GOT3 (cell line): ENCODE measurements around the gene CFAP90.

ENCODE experiments used
- DNase-seq: peaks from one replicate; lab custom pipeline; 2025; ENCODE audit warnings: mixed read lengths; lab: John Stamatoyannopoulos, UW

The CFAP90 gene

DNA sequence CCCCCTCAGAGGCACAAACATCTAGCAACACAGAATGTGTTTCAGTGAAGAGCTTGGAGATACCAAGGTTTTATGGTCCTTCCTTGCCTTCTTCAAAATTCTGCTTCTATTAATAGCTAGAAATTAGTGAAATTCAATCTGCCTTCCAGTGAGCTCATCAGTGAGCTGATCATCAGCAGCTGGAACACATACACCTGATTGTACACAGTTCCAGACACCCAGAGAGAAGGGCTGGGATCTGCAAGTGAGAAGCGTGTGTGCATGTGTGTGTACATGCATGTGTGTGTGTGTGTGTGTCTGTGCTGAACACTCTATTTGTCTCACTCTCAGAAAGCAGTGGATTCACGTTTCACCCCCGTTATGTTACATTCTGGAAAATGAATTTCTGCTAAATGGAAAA is 28.5 kb downstream of the CFAP90 start:
- no peak for DNase-seq

DNA sequence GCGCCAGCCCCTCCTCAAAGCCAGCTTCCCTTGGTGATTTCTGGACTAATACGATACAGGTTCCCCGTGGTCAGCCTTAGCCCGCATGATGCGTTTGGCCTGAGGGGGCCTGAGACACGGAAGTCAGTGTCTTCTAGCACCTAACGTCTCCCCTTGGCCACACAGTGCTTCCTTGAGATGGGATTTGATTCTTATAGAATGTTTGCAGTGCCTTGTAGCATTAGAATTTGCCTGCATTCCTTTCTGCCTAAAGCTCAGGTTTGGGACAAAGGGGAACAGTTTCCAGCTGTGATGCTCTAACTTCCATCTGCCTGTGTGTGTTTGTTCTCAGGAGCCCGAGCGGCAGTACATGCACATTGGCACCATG is 34.4 kb downstream of the CFAP90 start:
- DNase-seq, result no peak

DNA sequence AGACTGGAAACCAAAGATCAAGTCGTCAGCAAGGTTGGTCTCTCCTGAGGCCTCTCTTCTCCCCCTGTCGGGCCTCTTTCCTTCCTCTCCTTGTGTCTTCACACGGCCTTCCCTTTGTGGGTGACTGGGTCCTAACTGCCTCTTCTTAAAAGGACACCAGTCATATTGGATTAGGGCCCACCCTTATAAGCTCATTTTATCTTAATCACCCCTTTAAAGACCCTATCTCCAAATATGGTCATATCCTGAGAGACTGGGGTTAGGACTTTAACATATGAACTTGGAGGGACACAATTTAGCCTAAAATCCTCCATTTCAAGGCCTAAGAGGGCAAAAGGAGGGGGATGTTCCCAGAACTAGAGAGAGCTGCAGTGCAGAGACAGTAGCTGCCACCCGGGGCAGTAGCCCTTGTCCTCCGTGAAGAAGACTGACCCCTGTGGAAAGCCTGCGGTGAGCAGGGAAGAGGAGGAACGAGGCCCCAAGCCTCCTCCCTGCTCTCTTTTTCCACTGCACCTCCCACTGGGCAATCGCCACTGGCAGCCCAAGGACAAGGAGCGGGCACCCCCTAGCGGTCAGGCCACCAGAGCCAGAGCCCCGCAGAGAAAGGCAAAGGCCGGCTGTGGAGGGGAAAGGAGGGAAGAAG is 34.9 kb downstream of the CFAP90 start:
- peak; percentile 11 for DNase-seq

DNA sequence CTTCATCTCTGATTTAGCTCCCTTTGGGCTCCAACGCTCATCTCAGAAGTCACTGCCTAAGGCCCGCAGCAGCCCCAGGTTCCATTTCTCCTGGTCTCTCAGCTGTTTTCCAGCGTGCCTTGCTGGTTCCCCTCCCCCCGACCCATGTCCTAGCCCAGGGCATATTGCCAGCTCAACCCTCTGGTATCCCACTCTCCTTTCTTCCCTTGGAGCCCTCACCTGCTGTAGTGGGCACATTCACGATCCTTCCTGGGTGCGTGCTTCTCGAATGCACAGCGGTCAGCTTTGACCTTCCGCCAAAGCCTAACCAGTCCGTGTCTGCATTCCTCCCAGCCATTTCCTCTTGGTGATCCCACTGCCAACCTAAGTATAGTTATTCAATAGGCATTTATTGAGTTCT is 36.1 kb downstream of the CFAP90 start:
- DNase-seq, result no peak

- DNase-seq, result no peak
Measured at GRCh38 chr5:7813576-7813975, 37.4 kb downstream of the CFAP90 start.

DNA sequence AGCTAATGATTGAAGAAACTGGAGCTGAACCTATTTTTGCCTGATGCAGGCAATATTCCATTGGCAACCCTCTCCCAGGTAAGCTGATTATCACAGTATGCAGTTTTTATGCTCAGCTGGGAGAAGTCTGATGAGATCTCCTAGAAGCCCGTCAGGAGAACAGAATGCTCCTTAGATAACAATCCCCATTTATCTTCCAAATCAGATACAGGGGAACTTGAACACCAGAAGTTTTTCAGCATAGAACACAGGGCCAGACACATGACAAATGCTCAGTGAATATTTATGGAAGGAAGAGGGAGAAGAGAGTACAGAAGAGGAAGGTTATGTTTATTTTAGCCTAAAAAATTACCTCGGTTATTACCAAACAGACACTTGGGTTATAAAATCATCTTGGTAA is 37.9 kb downstream of the CFAP90 start:
- no peak for DNase-seq

DNA sequence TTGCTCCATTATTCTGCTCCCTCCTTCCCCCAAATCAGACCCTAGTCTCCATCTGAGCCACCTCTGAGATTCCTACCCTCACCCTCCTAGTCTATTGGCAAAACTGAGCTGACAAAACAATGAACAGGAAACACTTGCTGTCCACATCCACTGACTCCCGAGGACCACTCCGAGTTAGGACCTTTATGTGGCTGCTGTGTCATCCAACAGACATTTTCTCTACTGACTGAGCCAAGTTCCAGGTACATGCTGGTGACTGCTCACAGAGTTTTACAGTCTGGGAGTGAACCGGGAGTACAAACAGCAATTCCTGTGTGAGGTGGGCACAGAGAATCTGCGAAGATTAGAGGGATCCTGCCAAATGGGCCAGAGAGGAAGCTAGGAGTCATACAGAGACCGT is 39.2 kb downstream of the CFAP90 start:
- no peak for DNase-seq

DNA sequence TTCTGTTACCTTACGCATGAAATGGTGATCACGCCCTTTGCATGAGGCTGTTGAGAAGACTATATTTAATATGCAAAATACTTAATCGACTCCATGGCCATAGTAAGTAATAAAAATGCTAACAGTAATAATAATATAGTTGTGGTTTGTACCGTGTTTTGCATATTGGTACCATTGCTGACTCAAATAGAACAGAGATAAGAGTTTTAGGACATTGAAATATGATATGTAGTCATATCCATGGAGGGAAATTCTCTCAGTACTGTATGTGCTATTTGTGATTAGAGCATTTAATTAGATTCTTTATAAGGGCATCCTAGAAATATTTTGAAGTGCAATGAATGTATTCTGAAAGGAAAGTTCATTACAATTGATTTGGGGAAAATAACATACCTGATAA is 41.9 kb downstream of the CFAP90 start:
- DNase-seq, result no peak

DNA sequence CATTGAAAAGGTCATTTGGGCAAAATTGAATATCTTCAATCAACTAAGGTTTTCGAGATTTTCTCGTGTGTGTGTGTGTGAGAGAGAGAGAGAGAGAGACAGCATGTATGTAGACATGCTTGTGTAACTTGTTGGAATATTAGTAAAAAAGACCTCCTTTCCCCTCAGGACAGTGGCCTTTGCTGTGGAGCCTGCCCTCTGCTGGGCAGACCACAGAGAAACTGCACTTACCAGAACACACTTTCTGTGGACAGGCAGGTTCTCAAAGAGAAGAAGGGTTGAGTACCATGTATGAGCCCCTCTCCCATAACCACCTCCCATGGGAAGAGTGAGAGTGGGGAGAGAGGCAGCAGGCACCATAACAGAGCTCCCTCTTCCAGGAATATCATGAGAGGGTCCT is 45.6 kb downstream of the CFAP90 start:
- no peak for DNase-seq

- DNase-seq, result no peak
Measured at GRCh38 chr5:7803937-7804336, 47.0 kb downstream of the CFAP90 start.

DNA sequence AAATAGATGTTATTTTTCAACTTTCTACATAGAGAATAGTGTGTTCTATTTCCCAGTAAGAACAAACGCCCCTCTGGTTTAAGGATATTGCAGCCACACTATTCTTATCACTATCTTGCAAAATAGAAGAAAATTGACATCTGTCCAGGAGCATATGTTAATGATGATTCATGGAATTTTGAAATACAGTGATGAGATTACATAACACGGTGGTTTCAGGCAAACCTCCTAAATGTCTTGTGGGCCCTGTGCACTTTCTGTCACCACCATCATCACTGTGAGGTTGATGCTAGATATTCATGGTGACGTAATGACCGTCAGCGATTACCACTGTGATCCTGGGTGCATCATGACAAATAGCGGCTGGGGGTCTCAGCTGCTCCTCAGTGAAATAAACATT is 48.1 kb downstream of the CFAP90 start:
- DNase-seq, result no peak

- no peak for DNase-seq
Measured at GRCh38 chr5:7801891-7802614, 48.9 kb downstream of the CFAP90 start.

GRCh38 chr5:7795306-7795705 is 55.6 kb downstream of the CFAP90 start:
- no peak for DNase-seq

DNA sequence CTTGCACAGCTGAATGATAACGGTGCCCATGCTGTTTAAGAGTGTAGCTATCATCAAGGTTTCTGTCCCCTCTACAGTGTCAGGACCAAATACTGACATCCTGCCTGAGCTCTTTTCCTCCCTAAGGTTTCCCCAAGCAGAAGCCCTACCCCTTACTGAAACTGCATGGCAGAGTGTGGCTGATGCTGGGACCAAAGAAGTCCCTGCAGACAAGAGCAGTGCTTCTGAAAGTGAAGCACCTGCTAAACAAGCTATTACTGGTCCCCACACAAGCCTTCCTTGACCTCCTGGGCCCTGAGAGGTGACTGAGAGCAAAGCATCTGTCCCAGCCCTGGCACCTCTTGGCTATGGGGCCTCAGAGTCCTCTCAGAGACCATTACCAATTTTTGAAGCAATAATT is 56.1 kb downstream of the CFAP90 start:
- no peak for DNase-seq

DNA sequence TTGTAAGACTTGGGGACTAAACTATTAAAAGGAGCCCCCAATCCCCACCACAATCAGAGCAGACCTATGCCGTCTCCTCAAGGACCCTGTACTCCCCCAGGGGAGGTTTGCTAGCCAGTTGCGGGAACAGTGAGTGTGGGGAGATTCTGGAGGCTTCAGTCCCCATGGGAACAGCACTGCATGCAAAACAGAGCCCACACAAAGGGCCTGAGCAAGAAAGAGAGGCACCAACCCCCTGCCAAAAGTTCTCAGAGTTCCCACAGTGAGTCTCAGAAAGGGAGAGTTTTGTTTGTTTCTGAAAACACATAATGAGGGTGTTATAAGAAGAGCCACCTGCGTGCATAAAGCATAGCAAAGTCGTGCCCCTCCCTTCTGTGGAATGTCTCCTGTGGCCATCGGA is 56.6 kb downstream of the CFAP90 start:
- no peak for DNase-seq

DNA sequence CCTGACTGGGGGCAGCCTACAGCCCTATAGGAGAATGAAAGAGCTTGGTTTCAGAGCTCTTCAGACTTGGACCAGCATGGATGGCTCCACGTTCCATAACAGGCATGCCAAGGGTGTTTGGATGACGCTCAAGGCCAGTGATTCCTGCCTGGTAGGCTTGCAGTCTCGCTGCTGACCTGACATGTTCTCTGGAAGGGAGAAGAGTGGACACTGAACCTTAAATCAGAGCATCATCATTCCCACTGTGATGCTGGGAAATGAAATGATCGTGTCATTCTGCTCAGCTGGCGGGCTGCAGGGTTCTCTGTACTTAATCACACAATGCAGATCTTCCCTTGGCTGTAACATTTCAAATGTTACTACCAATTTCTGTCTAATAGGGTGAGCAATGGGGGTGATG is 57.0 kb downstream of the CFAP90 start:
- no peak for DNase-seq

- DNase-seq, result no peak
Measured at GRCh38 chr5:7789567-7789966, 61.4 kb downstream of the CFAP90 start.

DNA sequence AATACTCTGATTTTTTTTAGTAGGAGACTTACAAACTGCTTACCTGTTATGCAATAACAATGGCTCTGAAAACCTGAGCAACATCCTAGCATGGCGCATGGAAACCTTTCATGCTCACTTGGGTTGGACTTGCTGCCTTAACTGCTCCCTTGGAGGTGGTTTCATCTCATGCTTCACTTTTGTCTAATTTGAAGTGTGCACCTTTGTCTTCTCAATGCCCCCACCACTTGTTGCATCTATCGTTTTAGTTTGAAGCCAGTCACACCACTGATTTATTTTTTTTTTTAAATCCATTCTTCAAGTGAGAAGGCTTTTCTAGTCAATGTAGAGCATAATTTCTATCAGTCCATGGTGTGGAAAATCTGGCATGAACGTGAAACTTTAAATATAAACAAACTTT is 63.2 kb downstream of the CFAP90 start:
- no peak for DNase-seq

DNA sequence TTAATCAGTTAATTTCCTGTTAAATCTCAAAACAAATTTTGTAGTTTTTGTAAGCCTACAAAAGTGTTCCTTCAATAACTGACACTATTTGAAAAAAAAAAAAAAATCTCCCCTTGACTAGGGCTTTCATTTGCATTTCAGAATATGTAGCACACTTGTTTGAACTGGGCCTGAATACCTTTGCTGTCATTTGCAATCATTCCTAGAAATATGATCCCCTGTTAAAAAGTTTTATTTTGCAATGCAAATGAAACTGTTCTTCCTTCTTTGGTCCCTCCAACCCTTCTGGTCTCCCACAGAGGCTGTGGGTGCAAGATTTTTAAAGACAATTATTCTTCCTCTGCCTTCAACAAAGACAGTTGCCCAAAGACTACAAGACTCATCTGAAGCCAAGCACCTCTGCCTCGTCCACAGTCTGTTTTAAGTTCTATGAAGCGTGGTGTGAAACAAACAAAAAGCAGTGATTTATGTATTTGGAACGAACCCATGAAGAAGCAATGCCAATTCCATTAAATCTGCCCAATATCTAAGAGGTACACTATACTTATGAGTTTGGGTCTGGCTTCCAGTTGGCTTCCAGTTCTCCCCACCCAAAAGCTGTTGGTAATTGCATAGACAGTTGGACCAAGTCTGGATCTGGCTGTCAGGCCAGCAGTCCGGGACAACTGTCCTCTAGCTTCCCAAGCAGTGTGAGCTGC is 66.1 kb downstream of the CFAP90 start:
- DNase-seq, result no peak

- no peak for DNase-seq
Measured at GRCh38 chr5:7781899-7782298, 69.0 kb downstream of the CFAP90 start.
